SK-N-SH (cell line): ENCODE measurements around the gene CTNNA3. TPM values are rescaled to one million over a fixed set of nuclear protein-coding genes. Genes with fewer than 3 reads are reported as not detected.

Source experiments
- CTCF ChIA-PET: fragments of 300-600, 350-600 bp; formaldehyde crosslinking; extraction: SDS; loops from one replicate; lab custom pipeline; 2021; lab: Yijun Ruan, JAX
- POLR2A ChIA-PET: fragments of 350-600 bp; sonication (Branson Sonifier 250); formaldehyde crosslinking; extraction: SDS; loops from one replicate; lab custom pipeline; 2020; ENCODE audit warnings: antibody characterized with exemption, inconsistent platforms; lab: Yijun Ruan, JAX
- DNase-seq: peaks from one replicate; pipeline ENCODE4 v3.0.0; 2012
- H2AFZ ChIP-seq: fragments of 200-600 bp; sonication (generic); 2 replicates; pipeline ENCODE4 v1.8.1; 2016; ENCODE audit warnings: antibody characterized with exemption, mild to moderate bottlenecking, low read depth
- H3F3A ChIP-seq: fragments of 200-600 bp; sonication (generic); replicated peaks from 2 replicates; pipeline ENCODE3; 2016; ENCODE audit warnings: antibody characterized with exemption, mild to moderate bottlenecking; ENCODE audit not compliant: insufficient read depth
- H3K27ac ChIP-seq, 2 experiments: fragments of 200-500 bp in 1 of 2; fragments of 200-600 bp in 1 of 2; sonication (Bioruptor generic) in 1 of 2; sonication (generic), shearing (Covaris generic) in 1 of 2; 2 replicates each; pipeline versions ENCODE4 v1.5.1 to v1.6.1; 2014 to 2016; ENCODE audit warnings: low read depth in 2 of 2, inconsistent platforms in 1 of 2, low read length in 1 of 2, mild to moderate bottlenecking in 1 of 2, mixed read lengths in 1 of 2
- H3K27me3 ChIP-seq: fragments of 200-600 bp; sonication (generic), shearing (Covaris generic); 2 replicates; pipeline ENCODE4 v1.6.1; 2016; ENCODE audit warnings: mixed run types; ENCODE audit not compliant: insufficient read depth
- H3K36me3 ChIP-seq, 2 experiments: fragments of 200-500 bp in 1 of 2; fragments of 200-600 bp in 1 of 2; sonication (Bioruptor generic) in 1 of 2; sonication (generic) in 1 of 2; replicated peaks in 1 of 2; 2 replicates each; pipeline versions ENCODE3 to v1.5.1; 2014 to 2016; ENCODE audit warnings: low read length in 1 of 2, mild to moderate bottlenecking in 1 of 2; ENCODE audit not compliant: insufficient read depth in 2 of 2, control insufficient read depth in 1 of 2
- H3K4me1 ChIP-seq, 2 experiments: fragments of 200-500 bp in 1 of 2; fragments of 200-600 bp in 1 of 2; sonication (Bioruptor generic) in 1 of 2; sonication (generic), shearing (Covaris generic) in 1 of 2; 2 replicates each; pipeline versions ENCODE4 v1.5.1 to v1.6.1; 2014 to 2016; ENCODE audit warnings: low read depth in 1 of 2, low read length in 1 of 2, mixed run types in 1 of 2; ENCODE audit not compliant: insufficient read depth in 2 of 2, control insufficient read depth in 1 of 2
- H3K4me2 ChIP-seq: fragments of 200-600 bp; sonication (generic), shearing (Covaris generic); 2 replicates; pipeline ENCODE4 v1.6.1; 2017; ENCODE audit warnings: mixed run types
- H3K4me3 ChIP-seq, 2 experiments: fragments of 200-500 bp in 1 of 2; fragments of 200-600 bp in 1 of 2; sonication (Bioruptor generic) in 1 of 2; sonication (generic), shearing (Covaris generic) in 1 of 2; 2 replicates each; pipeline versions ENCODE4 v1.5.1 to v1.8.1; 2014 to 2016; ENCODE audit warnings: low read depth in 2 of 2, inconsistent platforms in 1 of 2, low read length in 1 of 2, mild to moderate bottlenecking in 1 of 2, mixed read lengths in 1 of 2, moderate library complexity in 1 of 2
- H3K79me2 ChIP-seq: fragments of 200-600 bp; sonication (generic); 2 replicates; pipeline ENCODE4 v1.8.1; 2017; ENCODE audit warnings: mild to moderate bottlenecking; ENCODE audit not compliant: insufficient read depth
- H3K9ac ChIP-seq: fragments of 200-600 bp; sonication (generic); 2 replicates; pipeline ENCODE4 v1.6.1; 2017; ENCODE audit warnings: mixed run types
- H3K9me2 ChIP-seq: fragments of 200-600 bp; sonication (generic); 2 replicates; pipeline ENCODE4 v1.6.1; 2017; ENCODE audit warnings: mixed run types
- H3K9me3 ChIP-seq: fragments of 200-600 bp; sonication (generic); 2 replicates; pipeline ENCODE4 v1.6.1; 2017; ENCODE audit warnings: mixed run types, mild to moderate bottlenecking, moderate library complexity
- H4K20me1 ChIP-seq: fragments of 200-600 bp; sonication (generic); 2 replicates; pipeline ENCODE4 v1.6.1; 2017; ENCODE audit warnings: mild to moderate bottlenecking, mixed run types; ENCODE audit not compliant: insufficient read depth
- EP300 ChIP-seq, 2 experiments: IDR thresholded peaks; 2 replicates each; pipeline versions ENCODE4 v1.4.0 to v1.6.1; 2012; ENCODE audit warnings: borderline replicate concordance in 1 of 2, low read depth in 1 of 2, low read length in 1 of 2
- EZH2phosphoT487 ChIP-seq: fragments of 200-600 bp; sonication (generic); IDR thresholded peaks from 2 replicates; pipeline ENCODE4 v1.6.1; 2017; ENCODE audit warnings: low read depth, mixed run types, mild to moderate bottlenecking, antibody characterized with exemption, moderate library complexity, borderline replicate concordance
- FOSL2 ChIP-seq: IDR thresholded peaks from 2 replicates; pipeline ENCODE4 v1.4.0; 2012; ENCODE audit warnings: low read depth, mild to moderate bottlenecking, moderate library complexity, borderline replicate concordance
- GABPA ChIP-seq: IDR thresholded peaks from 2 replicates; pipeline ENCODE4 v1.4.0; 2012; ENCODE audit warnings: low read depth, mild to moderate bottlenecking
- GATA2 ChIP-seq: sonication (generic); formaldehyde crosslinking; IDR thresholded peaks from 2 replicates; pipeline ENCODE4 v1.5.0; 2020; ENCODE audit warnings: mild to moderate bottlenecking, missing genetic modification reagents
- JUND ChIP-seq: IDR thresholded peaks from 2 replicates; pipeline ENCODE4 v1.4.0; 2012
- MXI1 ChIP-seq: IDR thresholded peaks from 2 replicates; pipeline ENCODE4 v1.6.1; 2012; ENCODE audit warnings: mild to moderate bottlenecking, low read depth, low read length, improper control_type of control experiment
- NFIC ChIP-seq: IDR thresholded peaks from 2 replicates; pipeline ENCODE4 v1.4.0; 2012; ENCODE audit warnings: borderline replicate concordance
- NRF1 ChIP-seq: IDR thresholded peaks from 2 replicates; pipeline ENCODE4 v1.6.1; 2012; ENCODE audit warnings: low read depth, mild to moderate bottlenecking, low read length
- RAD21 ChIP-seq: IDR thresholded peaks from 2 replicates; pipeline ENCODE4 v1.6.1; 2012; ENCODE audit warnings: mild to moderate bottlenecking, low read length
- RXRA ChIP-seq: IDR thresholded peaks from 2 replicates; pipeline ENCODE4 v1.4.0; 2012; ENCODE audit warnings: low read depth, mild to moderate bottlenecking, borderline replicate concordance
- SIN3A ChIP-seq: IDR thresholded peaks from 2 replicates; pipeline ENCODE4 v1.6.1; 2012; ENCODE audit warnings: low read depth, mild to moderate bottlenecking, low read length, moderate library complexity, borderline replicate concordance
- SMC3 ChIP-seq: IDR thresholded peaks from 2 replicates; pipeline ENCODE4 v1.6.1; 2012; ENCODE audit warnings: low read depth, low read length, improper control_type of control experiment
- TCF12 ChIP-seq: IDR thresholded peaks from 2 replicates; pipeline ENCODE4 v1.4.0; 2012
- WGBS: methylation state at CpG from one replicate; pipeline ENCODE4 v1.1.6; 2017; ENCODE audit warnings: low lambda C conversion rate; 5-methylcytosine and 5-hydroxymethylcytosine counted together
- polyA plus RNA-seq, 3 experiments: library from polyadenylated mRNA; depleted of rRNA; stranded (reverse); fragments of >200 nt; gene quantifications; 2 replicates each; pipeline ENCODE4 v1.2.3, GENCODE V29; 2012
- TF ChIP-seq, protein P1 (sequence below): IDR thresholded peaks from 2 replicates; pipeline ENCODE4; 2012
- TF ChIP-seq, protein P2 (sequence below): IDR thresholded peaks from 2 replicates; pipeline ENCODE4 v1.4.0; 2012; ENCODE audit warnings: low read depth, borderline replicate concordance
- TF ChIP-seq, protein P3 (sequence below): IDR thresholded peaks from 2 replicates; pipeline ENCODE4 v1.4.0; 2012; ENCODE audit warnings: low read depth
- TF ChIP-seq, protein P4 (sequence below): fragments of 150-350 bp; IDR thresholded peaks from 2 replicates; pipeline ENCODE4 v1.6.1; 2017; ENCODE audit warnings: antibody characterized with exemption, low read length, low read depth, borderline replicate concordance
- TF ChIP-seq, protein P5 (sequence below): fragments of 150-350 bp; IDR thresholded peaks from 2 replicates; pipeline ENCODE4 v1.6.1; 2016; ENCODE audit warnings: mild to moderate bottlenecking, low read depth, low read length

Gene CTNNA3
- polyA plus RNA-seq, 1 of the 3 experiments (the other 2 are of a cell fraction) = not detected

DNA sequence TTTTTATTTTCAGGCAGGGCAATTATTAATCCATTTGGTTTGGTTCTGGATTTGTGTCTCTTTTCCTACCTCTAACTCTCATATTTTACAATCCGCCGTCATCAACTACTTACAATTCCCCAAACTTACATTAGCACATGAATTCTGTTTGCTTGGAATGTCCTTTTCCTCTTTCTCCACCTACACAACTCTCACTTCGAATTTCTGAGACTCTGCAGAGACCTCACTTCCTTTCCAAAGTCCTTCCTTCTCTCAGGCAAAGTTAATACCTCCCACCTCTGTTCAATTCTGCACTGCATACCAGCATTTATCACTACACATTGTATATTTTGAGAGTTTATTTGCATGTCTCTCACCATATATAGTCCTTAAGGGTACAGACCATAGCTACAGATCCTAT, 892.8 kb downstream of the CTNNA3 start:
- ChIA-PET POLR2A (no interaction called here), CTCF (no interaction called here)
- no peak overlapping the region for H3K9ac ChIP-seq
- H3K4me3 ChIP-seq = no peak overlapping the region
- 5% methylated on average over 3 of the region's 3 CpGs for WGBS
- H4K20me1 ChIP-seq = no peaks in the 10 kb centered on the region
- no peaks in the 10 kb centered on the region for H3F3A ChIP-seq
- H3K4me1 ChIP-seq = no peaks in the 10 kb centered on the region
- no peaks in the 10 kb centered on the region for H3K9me3 ChIP-seq
- H3K27me3 ChIP-seq = 0 out of 2 replicates have a peak, but pooled peaks cover 4% of the 10 kb centered on the region
- H3K27ac ChIP-seq = no peak overlapping the region
- no peaks in the 10 kb centered on the region for H3K36me3 ChIP-seq
- TF ChIP-seq, protein P1, sequence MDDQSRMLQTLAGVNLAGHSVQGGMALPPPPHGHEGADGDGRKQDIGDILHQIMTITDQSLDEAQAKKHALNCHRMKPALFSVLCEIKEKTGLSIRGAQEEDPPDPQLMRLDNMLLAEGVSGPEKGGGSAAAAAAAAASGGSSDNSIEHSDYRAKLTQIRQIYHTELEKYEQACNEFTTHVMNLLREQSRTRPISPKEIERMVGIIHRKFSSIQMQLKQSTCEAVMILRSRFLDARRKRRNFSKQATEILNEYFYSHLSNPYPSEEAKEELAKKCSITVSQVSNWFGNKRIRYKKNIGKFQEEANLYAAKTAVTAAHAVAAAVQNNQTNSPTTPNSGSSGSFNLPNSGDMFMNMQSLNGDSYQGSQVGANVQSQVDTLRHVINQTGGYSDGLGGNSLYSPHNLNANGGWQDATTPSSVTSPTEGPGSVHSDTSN = no peak
- TF ChIP-seq EZH2phosphoT487 (no peak), TCF12 (no peak), NRF1 (no peak), JUND (no peak)
- H3K4me2 ChIP-seq = no peak overlapping the region
- no peaks in the 10 kb centered on the region for H3K9me2 ChIP-seq
- H2AFZ ChIP-seq = no peak overlapping the region
- no peaks in the 10 kb centered on the region for H3K79me2 ChIP-seq
- no peak for DNase-seq

DNA sequence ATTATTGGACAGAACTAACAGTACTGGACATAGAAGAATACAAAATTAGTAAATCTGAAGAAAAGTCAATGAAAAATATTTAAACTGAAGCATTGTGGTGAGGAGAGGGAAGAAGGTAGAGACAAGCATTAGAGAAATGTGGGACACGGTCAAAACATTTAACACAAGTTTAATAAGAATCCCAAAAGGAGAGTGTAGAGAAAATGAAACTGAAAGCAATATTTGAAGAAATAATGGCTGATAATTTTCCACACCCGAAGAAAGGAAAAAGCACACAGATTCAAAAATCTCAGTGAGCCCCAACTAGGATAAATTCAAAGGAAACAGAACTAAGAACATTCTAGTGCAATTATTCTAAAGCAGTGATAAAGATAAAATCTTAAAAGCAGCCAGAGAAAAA, 896.5 kb downstream of the CTNNA3 start:
- CTCF ChIA-PET = no interaction called here
- H3K9me2 ChIP-seq = no peaks in the 10 kb centered on the region

More for the DNA sequence above, 896.5 kb downstream of the CTNNA3 start:
- Histone ChIP-seq H2AFZ (peak overlapping the region; percentile 71), H3K4me3 (peak overlapping the region; percentile 26 to 42; a peak in 3 of 4 replicates), H3K4me1 (no peaks in the 10 kb centered on the region), H3K36me3 (no peaks in the 10 kb centered on the region), H3K27ac (no peak overlapping the region), H3K4me2 (peak overlapping the region; percentile 3; the same call in 1 of the 2 replicates), H3F3A (no peaks in the 10 kb centered on the region), H3K27me3 (no peaks in the 10 kb centered on the region), H3K9ac (no peak overlapping the region), H4K20me1 (no peaks in the 10 kb centered on the region), H3K79me2 (no peaks in the 10 kb centered on the region), H3K9me3 (no peaks in the 10 kb centered on the region)
- 10% methylated on average over 2 of the region's 2 CpGs for WGBS
- POLR2A ChIA-PET = no interaction called here
- no peak for DNase-seq
- TF ChIP-seq GATA2 (no peak), RXRA (no peak), MXI1 (no peak), NFIC (no peak), GABPA (no peak), RAD21 (no peak), SIN3A (no peak), EP300 (IDR thresholded peaks at IDR 0.05; ENCODE audit: borderline replicate concordance in 1 of 2, low read depth in 1 of 2, low read length in 1 of 2) (no peak), FOSL2 (no peak), EZH2phosphoT487 (no peak), TCF12 (no peak), NRF1 (no peak), SMC3 (no peak)
- TF ChIP-seq, protein P2, sequence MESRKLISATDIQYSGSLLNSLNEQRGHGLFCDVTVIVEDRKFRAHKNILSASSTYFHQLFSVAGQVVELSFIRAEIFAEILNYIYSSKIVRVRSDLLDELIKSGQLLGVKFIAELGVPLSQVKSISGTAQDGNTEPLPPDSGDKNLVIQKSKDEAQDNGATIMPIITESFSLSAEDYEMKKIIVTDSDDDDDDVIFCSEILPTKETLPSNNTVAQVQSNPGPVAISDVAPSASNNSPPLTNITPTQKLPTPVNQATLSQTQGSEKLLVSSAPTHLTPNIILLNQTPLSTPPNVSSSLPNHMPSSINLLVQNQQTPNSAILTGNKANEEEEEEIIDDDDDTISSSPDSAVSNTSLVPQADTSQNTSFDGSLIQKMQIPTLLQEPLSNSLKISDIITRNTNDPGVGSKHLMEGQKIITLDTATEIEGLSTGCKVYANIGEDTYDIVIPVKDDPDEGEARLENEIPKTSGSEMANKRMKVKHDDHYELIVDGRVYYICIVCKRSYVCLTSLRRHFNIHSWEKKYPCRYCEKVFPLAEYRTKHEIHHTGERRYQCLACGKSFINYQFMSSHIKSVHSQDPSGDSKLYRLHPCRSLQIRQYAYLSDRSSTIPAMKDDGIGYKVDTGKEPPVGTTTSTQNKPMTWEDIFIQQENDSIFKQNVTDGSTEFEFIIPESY = no peak
- TF ChIP-seq, protein P3, sequence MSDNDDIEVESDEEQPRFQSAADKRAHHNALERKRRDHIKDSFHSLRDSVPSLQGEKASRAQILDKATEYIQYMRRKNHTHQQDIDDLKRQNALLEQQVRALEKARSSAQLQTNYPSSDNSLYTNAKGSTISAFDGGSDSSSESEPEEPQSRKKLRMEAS = no peak
- TF ChIP-seq, protein P1 = no peak
- TF ChIP-seq, protein P4, sequence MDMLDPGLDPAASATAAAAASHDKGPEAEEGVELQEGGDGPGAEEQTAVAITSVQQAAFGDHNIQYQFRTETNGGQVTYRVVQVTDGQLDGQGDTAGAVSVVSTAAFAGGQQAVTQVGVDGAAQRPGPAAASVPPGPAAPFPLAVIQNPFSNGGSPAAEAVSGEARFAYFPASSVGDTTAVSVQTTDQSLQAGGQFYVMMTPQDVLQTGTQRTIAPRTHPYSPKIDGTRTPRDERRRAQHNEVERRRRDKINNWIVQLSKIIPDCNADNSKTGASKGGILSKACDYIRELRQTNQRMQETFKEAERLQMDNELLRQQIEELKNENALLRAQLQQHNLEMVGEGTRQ = no peak
- TF ChIP-seq, protein P5, sequence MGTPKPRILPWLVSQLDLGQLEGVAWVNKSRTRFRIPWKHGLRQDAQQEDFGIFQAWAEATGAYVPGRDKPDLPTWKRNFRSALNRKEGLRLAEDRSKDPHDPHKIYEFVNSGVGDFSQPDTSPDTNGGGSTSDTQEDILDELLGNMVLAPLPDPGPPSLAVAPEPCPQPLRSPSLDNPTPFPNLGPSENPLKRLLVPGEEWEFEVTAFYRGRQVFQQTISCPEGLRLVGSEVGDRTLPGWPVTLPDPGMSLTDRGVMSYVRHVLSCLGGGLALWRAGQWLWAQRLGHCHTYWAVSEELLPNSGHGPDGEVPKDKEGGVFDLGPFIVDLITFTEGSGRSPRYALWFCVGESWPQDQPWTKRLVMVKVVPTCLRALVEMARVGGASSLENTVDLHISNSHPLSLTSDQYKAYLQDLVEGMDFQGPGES = no peak
